HuH-7.5 (cell line): ENCODE measurements around the gene CCDC138.

Experiments used
- DNase-seq: peaks from one replicate; pipeline ENCODE4 v3.0.0; 2011; ENCODE audit warnings: low spot score

The CCDC138 gene

GRCh38 chr2:108896741-108897140, 110.2 kb downstream of the CCDC138 start:
- no peak for DNase-seq

DNA sequence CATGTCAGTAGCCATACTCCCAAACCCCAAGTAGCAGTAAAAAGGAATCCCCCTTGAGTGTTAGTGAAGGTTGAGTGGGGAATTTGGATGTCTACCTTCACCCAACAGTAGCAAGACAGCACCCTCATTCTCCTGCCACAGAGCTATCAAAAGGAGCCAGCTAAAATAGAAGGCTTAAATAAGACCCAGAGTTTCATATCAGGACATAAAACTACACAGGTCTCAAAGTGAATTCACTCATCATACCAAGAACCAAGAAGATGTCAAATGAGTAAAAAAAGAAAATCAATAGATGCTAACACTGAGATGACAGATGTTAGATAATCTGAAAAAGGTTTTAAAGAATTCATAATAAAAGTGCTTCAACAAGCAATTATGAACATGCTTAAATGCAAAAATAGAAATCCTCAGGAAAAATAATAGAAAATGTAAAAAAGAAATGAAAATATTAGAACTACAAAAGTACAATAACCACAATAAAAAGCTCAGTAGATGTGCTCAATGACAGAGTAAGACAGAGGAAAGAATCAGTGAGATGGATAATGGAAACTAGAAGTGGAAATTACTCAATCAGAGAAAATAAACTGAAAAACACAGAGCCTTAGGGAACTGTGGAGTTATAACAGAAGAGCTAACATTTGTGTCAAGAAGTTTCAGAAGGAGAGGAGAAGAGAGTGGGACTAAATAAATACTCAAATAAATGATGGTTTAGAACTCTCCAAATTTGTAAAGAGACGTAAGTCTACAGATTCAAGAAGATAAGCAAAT, 111.9 kb downstream of the CCDC138 start:
- no peak for DNase-seq

DNA sequence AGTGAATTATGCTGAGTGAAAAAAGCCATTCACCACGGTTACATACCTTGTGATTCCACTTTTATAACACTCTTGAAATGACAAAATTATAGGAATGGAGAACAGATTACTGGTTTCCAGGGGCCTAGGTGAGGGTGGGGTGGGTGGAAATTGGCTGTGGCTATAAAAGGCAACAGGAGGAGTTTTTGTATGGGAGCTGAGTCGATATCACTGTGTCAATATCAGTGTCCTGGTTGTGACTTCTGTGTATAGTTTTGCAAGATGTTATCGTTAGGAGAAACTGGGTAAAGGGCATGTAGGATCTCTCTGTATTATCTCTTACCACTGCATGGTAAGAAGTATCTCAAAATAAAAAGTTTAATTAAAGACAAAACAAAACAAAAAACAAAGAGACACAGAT, 118.1 kb downstream of the CCDC138 start:
- DNase-seq: no peak

DNA sequence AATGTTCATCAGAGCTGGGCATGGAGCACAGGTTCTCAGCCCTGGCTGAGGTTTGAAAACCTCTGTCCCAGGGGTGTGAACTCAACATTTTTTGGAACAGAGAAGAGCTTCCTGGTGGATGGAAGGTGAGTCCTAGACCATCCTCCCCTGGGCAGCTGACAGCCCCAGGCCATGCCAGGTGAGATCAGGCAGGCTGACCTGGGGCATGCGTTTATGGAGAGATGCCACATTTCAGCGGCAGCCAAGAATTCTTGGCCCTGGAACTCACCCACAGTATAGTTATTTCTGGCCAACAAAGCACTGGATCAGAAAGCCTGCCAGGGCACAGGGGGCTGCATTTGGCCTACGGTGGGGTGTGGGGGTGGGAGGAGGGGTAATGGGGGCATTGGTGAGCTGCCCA, 118.6 kb downstream of the CCDC138 start:
- DNase-seq: no peak

- no peak for DNase-seq
These were observed 119.3 kb downstream of the CCDC138 start for GRCh38 chr2:108905906-108906305.

- DNase-seq: no peak
These were observed 120.0 kb downstream of the CCDC138 start for GRCh38 chr2:108906403-108907077.

- no peak for DNase-seq
These were observed 121.5 kb downstream of the CCDC138 start for GRCh38 chr2:108907822-108908712.

- DNase-seq: no peak
These were observed 122.1 kb downstream of the CCDC138 start for GRCh38 chr2:108908713-108909070.

- DNase-seq: no peak
These were observed 122.8 kb downstream of the CCDC138 start for GRCh38 chr2:108909275-108909823.

DNA sequence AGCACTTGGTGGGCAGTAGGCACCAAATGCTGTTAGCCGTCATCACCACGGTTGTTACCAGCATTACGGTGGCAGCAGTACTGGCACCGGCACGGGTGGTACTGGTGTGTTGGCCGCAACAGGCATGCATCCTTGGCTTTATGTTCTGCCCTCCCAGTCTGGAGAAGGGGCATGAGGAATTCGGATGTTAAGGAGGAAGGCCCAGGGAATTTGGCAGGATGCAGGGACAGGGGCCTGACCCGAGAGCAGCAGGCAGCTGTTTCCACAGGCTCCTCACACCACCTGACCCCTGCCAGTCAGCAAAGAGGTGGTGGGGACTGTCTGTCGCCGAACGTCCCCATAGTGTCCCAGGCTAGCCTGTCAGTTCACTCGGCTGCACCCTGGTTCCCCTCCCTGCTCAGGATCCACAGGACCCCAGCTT, 123.5 kb downstream of the CCDC138 start:
- DNase-seq: no peak

GRCh38 chr2:108910541-108911396, 124.2 kb downstream of the CCDC138 start:
- no peak for DNase-seq

DNA sequence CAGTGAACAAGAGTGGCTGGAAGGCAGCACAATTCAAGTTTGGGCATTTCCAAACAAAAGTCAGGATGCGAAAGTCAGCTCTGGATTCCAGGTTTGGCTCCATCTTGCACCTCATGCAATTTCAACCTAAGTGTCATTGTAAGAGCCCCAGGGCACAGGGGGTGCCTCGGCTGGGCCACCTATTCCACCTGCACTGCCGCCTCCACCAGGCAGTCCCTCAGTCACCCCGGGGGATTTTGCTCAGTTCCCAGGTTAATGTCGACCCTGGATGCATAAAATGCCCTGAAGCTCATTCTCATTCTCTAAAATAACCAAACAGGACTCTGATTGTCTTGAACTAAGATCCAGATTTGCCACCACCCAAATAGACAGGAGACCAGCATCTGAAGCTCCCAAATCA, 124.8 kb downstream of the CCDC138 start:
- no peak for DNase-seq

GRCh38 chr2:108911807-108912628, 125.4 kb downstream of the CCDC138 start:
- DNase-seq: no peak

DNA sequence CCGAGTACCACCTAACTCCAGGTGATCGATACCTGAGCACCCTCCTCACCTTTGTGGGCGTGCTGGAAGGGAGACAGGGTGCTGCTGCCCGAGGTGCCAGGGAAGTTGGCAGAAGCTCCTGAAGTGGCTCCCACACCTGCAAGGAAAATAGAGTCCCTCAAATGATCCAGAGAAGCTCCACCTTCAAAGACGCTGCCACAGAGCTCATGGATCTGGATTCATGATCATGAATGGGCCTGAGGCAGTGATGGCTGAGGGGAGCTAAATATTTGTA, 126.0 kb downstream of the CCDC138 start:
- DNase-seq: no peak

DNA sequence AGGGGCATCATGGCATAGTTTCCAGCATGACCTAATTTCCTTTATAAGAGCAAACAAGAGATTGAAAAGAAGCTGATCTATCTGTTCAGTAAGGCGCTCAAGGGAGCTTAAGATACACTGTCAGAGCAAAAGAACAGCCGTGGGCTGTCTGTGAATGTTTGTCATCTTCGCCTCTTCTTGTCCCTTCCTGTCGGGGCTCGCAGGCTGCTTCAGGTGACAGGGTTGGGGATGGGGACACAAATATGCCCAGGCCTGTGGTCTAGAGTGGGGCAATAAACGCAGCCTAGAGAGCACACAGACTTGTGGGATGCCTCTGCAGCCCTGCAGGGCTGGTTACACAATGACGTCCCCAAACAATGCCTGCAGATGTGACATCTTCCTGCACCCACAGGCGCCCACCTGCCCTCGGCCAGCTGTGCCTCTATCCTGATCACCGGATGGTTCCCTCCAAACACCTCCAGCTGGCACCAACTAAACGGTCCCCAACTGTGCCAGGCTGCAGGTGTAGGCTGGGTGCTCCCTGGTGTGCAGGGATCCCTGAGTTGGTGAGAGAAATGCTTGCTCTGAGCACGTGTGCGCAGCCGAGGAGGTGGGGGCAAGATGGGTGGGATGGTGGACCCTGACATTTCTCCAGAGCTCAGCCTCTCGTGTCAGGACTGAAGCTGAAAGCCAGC, 129.7 kb downstream of the CCDC138 start:
- DNase-seq: no peak

DNA sequence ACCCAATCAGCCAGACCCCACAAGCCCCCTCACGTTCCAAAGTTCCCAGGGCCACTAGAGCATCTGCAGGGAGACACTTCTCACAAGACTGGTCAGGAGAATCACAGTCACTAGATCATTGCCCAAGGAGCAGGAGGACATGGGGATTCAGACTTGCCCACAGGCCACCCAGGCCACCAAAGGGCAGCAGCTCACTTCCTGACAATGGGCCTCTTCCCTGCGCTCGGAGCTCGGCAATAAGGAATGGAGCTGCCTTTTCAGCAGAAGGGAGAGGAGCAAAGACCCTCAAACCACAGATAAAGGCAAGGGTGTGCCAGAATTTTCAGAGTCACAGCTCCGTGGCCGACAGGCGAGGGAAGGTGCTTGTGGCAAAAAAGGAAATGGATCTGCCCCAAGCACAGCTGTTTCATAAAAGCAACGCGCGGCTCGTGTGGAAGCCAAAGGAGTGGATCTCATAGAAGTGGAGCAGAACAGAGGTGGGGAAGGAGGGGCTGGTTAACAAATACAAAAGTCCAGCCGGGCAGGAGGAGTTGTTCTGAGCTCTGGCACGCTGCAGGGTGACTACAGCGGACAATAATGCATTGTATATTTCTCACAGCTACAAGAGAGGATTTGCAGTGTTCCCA, 130.3 kb downstream of the CCDC138 start:
- no peak for DNase-seq

DNA sequence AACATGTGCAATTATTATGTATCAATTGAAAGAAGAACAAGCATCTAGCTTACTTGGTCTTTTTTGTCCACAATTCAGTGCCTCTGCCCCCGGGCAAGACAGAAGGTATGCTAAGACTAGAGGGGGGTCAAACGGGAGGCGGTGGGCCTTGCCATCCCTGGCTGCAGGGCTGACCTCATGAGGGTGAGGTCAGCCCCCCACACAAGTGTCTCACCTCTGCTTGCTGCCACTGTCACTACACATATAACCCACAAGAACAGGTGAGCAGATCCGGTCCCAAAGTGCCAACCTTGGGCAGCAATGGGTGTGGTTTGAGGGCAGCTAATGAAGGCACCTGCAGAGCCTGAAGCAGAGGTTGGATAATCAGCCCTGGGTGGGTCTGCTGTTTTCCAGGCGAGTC, 131.0 kb downstream of the CCDC138 start:
- no peak for DNase-seq

- no peak for DNase-seq
These were observed 131.7 kb downstream of the CCDC138 start for GRCh38 chr2:108918156-108918874.

DNA sequence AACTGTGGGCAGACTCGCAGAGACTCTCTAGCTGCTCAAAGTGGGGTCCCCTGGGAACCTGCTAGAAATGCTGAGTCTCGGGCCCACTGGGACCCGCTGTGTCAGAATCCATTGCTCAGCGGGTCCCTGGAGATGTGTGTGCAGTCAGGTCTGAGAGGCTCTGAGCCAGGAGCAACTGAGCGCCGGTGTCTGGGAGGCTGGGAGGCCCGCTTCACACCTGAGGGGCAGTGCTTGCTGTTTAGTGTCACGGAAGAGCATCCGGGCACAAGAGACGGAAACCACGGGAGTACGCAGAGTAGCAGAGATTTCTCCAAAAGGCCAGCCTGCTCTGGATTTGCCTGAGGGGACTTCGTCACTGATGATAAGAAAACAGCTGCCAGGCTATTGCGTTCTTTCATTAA, 132.4 kb downstream of the CCDC138 start:
- DNase-seq: no peak
